SU-DHL-6 (cell line): Measurements from ENCODE around the gene ST7.

Experiments used
- H2AFZ ChIP-seq: fragments of 200-600 bp; sonication (generic); 2 replicates; pipeline ENCODE4 v1.6.1; 2014; ENCODE audit warnings: low read depth, mild to moderate bottlenecking, moderate library complexity, mixed read lengths, antibody characterized with exemption, low read length; ENCODE audit not compliant: severe bottlenecking
- H3F3A ChIP-seq: fragments of 200-600 bp; shearing (Covaris generic); 2 replicates; pipeline ENCODE4 v1.6.0; 2016; ENCODE audit warnings: antibody characterized with exemption, mild to moderate bottlenecking; ENCODE audit not compliant: insufficient read depth
- H3K27ac ChIP-seq: fragments of 200-600 bp; sonication (generic); 2 replicates; pipeline ENCODE4 v1.5.1; 2016; ENCODE audit warnings: low read depth, mild to moderate bottlenecking, low read length, moderate library complexity, mixed read lengths
- H3K27me3 ChIP-seq: fragments of 200-600 bp; sonication (generic), shearing (Covaris generic); 2 replicates; pipeline ENCODE4 v1.6.0; 2014; ENCODE audit warnings: mild to moderate bottlenecking, low read length
- H3K36me3 ChIP-seq: fragments of 200-600 bp; sonication (generic); 2 replicates; pipeline ENCODE4 v1.6.1; 2014; ENCODE audit warnings: mild to moderate bottlenecking, low read length, mixed read lengths
- H3K4me2 ChIP-seq: fragments of 300-600, 200-600 bp; shearing (Covaris generic), sonication (generic); 2 replicates; pipeline ENCODE4 v1.6.0; 2014; ENCODE audit warnings: low read length, low read depth, mild to moderate bottlenecking; ENCODE audit not compliant: poor library complexity, severe bottlenecking
- H3K4me3 ChIP-seq: fragments of 200-600 bp; sonication (generic); 2 replicates; pipeline ENCODE4 v1.5.1; 2014; ENCODE audit warnings: antibody characterized with exemption, low read length, mild to moderate bottlenecking, mixed read lengths; ENCODE audit not compliant: insufficient read depth, poor library complexity, severe bottlenecking
- H3K79me2 ChIP-seq: fragments of 200-600 bp; sonication (generic); 2 replicates; pipeline ENCODE4 v1.6.1; 2014; ENCODE audit warnings: mild to moderate bottlenecking, low read length, moderate library complexity; ENCODE audit not compliant: insufficient read depth
- H3K9ac ChIP-seq: fragments of 200-600 bp; sonication (generic); 2 replicates; pipeline ENCODE4 v1.7.0; 2014; ENCODE audit warnings: mild to moderate bottlenecking, low read length
- H3K9me2 ChIP-seq: fragments of 200-600 bp; sonication (generic); replicated peaks from 2 replicates; pipeline ENCODE4 v1.6.1; 2014; ENCODE audit warnings: low read length; ENCODE audit not compliant: insufficient read depth
- H3K9me3 ChIP-seq: fragments of 200-600 bp; sonication (generic); 2 replicates; pipeline ENCODE4 v1.6.1; 2014; ENCODE audit warnings: low read length, mixed read lengths; ENCODE audit not compliant: insufficient read depth
- H4K20me1 ChIP-seq: fragments of 200-600 bp; sonication (generic); 2 replicates; pipeline ENCODE4 v1.6.1; 2014; ENCODE audit warnings: low read depth, mild to moderate bottlenecking, antibody characterized with exemption, low read length, moderate library complexity, mixed read lengths
- CTCF ChIP-seq: fragments of 200-600 bp; sonication (generic); IDR thresholded peaks from one replicate; pipeline ENCODE4 v1.5.1; 2017; ENCODE audit warnings: antibody characterized with exemption, mild to moderate bottlenecking, low read length, moderate library complexity; ENCODE audit not compliant: insufficient read depth, poor library complexity, severe bottlenecking
- EZH2phosphoT487 ChIP-seq: fragments of 200-600 bp; sonication (generic), shearing (Covaris generic); conservative IDR thresholded peaks from 2 replicates; pipeline ENCODE4 v1.6.1; 2018; ENCODE audit warnings: mild to moderate bottlenecking, antibody characterized with exemption, low read length, moderate library complexity, mixed read lengths

Gene ST7

GRCh38 chr7:116997972-116998371, 44.7 kb downstream of the ST7 start:
- Histone ChIP-seq H3K4me2 (no peak overlapping the region), H3K79me2 (no peaks in the 10 kb centered on the region), H3K27me3 (no peaks in the 10 kb centered on the region)

GRCh38 chr7:116998567-116999175, 45.4 kb downstream of the ST7 start:
- H3K9me2 ChIP-seq = no peaks in the 10 kb centered on the region
- no peaks in the 10 kb centered on the region for H3K79me2 ChIP-seq
- H3F3A ChIP-seq = no peaks in the 10 kb centered on the region

More at GRCh38 chr7:116997972-116998371, 44.7 kb downstream of the ST7 start:
- H3K9me3 ChIP-seq = no peaks in the 10 kb centered on the region
- no peak overlapping the region for H3K27ac ChIP-seq
- H3K9me2 ChIP-seq = no peaks in the 10 kb centered on the region
- no peaks in the 10 kb centered on the region for H4K20me1 ChIP-seq
- H2AFZ ChIP-seq = no peak overlapping the region
- no peaks in the 10 kb centered on the region for H3K36me3 ChIP-seq
- no peak overlapping the region for H3K9ac ChIP-seq
- no peak overlapping the region for H3K4me3 ChIP-seq
- no peak for TF ChIP-seq EZH2phosphoT487
- no peak for TF ChIP-seq CTCF
- no peaks in the 10 kb centered on the region for H3F3A ChIP-seq

GRCh38 chr7:116999311-116999710, 46.0 kb downstream of the ST7 start:
- no peak overlapping the region for H3K27ac ChIP-seq
- H3K9ac ChIP-seq = no peak overlapping the region
- no peak overlapping the region for H3K4me2 ChIP-seq

More at GRCh38 chr7:116998567-116999175, 45.4 kb downstream of the ST7 start:
- H3K4me2 ChIP-seq = no peak overlapping the region
- TF ChIP-seq EZH2phosphoT487 = no peak
- no peak for TF ChIP-seq CTCF
- no peaks in the 10 kb centered on the region for H3K9me3 ChIP-seq
- no peak overlapping the region for H3K27ac ChIP-seq
- H3K9ac ChIP-seq = no peak overlapping the region
- no peak overlapping the region for H2AFZ ChIP-seq
- no peaks in the 10 kb centered on the region for H3K36me3 ChIP-seq
- no peaks in the 10 kb centered on the region for H3K27me3 ChIP-seq
- no peaks in the 10 kb centered on the region for H4K20me1 ChIP-seq
- H3K4me3 ChIP-seq = no peak overlapping the region

More at GRCh38 chr7:116999311-116999710, 46.0 kb downstream of the ST7 start:
- Histone ChIP-seq H3K36me3 (no peaks in the 10 kb centered on the region), H3K4me3 (no peak overlapping the region), H3F3A (no peaks in the 10 kb centered on the region), H3K9me3 (no peaks in the 10 kb centered on the region), H3K79me2 (no peaks in the 10 kb centered on the region), H4K20me1 (no peaks in the 10 kb centered on the region), H3K27me3 (no peaks in the 10 kb centered on the region), H2AFZ (no peak overlapping the region), H3K9me2 (no peaks in the 10 kb centered on the region)
- TF ChIP-seq CTCF (no peak), EZH2phosphoT487 (no peak)
